ENCODE results near the gene SDCCAG8. TPM values are rescaled to one million over a fixed set of nuclear protein-coding genes. Genes with fewer than 3 reads are reported as not detected.
A peak's percentile ranks its signal among the peaks of the same experiment; 100 is the strongest.

The SDCCAG8 gene
- polyA plus RNA-seq, 1 experiment = 34.1 TPM

- CTCF ChIA-PET = interaction anchor here (0.6 to 1.4 kb wide), 5 partner anchors 11 to 1278 kb away, joined by 3 to 5 read pairs (median 3); no protein-coding TSS in a partner anchor
- POLR2A ChIA-PET = no interaction called here
- Histone ChIP-seq H3K27ac (ENCODE audit: low read depth, low read length) (peak overlapping the region; percentile 80), H3K27me3 (ENCODE audit: control insufficient read depth, insufficient read depth, low read length) (no peaks in the 10 kb centered on the region), H3K4me3 (ENCODE audit: low read depth, low read length) (no peak overlapping the region; the same call in 1 of the 2 replicates), H3K9me3 (ENCODE audit: control insufficient read depth, insufficient read depth, low read length) (no peaks in the 10 kb centered on the region)
- no peak for TF ChIP-seq CTCF (IDR thresholded peaks at IDR 0.05; ENCODE audit: low read depth, low read length)
- no peak for DNase-seq (ENCODE audit: low read depth, low spot score)
These were observed 165.3 kb downstream of the SDCCAG8 start for GRCh38 chr1:243420946-243421685.

- DNase-seq (ENCODE audit: low read depth, low spot score) = peak; percentile 58
- TF ChIP-seq CTCF (IDR thresholded peaks at IDR 0.05; ENCODE audit: low read depth, low read length) = no peak
- ChIA-PET POLR2A (no interaction called here), CTCF (interaction anchor here (0.6 to 1.4 kb wide), 5 partner anchors 10 to 1278 kb away, joined by 3 to 5 read pairs (median 3); no protein-coding TSS in a partner anchor)
- Histone ChIP-seq H3K4me3 (ENCODE audit: low read depth, low read length) (peak overlapping the region; percentile 8; the same call in 1 of the 2 replicates), H3K27ac (ENCODE audit: low read depth, low read length) (peak overlapping the region; percentile 80), H3K9me3 (ENCODE audit: control insufficient read depth, insufficient read depth, low read length) (no peaks in the 10 kb centered on the region), H3K27me3 (ENCODE audit: control insufficient read depth, insufficient read depth, low read length) (no peaks in the 10 kb centered on the region)
These were observed 165.9 kb downstream of the SDCCAG8 start for GRCh38 chr1:243421784-243422183.

GRCh38 chr1:243422362-243422761 is 166.5 kb downstream of the SDCCAG8 start:
- CTCF ChIA-PET = no interaction called here
- no peak for DNase-seq (ENCODE audit: low read depth, low spot score)

GRCh38 chr1:243428084-243428483 is 172.2 kb downstream of the SDCCAG8 start:
- no peaks in the 10 kb centered on the region; the same call in 1 of the 2 replicates for H3K9me3 ChIP-seq (ENCODE audit: control insufficient read depth, insufficient read depth, low read length)
- H3K4me3 ChIP-seq (ENCODE audit: low read depth, low read length) = no peak overlapping the region
- CTCF ChIA-PET = no interaction called here
- no peak overlapping the region for H3K27ac ChIP-seq (ENCODE audit: low read depth, low read length)
- POLR2A ChIA-PET = no interaction called here
- no peaks in the 10 kb centered on the region for H3K27me3 ChIP-seq (ENCODE audit: control insufficient read depth, insufficient read depth, low read length)
- no peak for TF ChIP-seq CTCF (IDR thresholded peaks at IDR 0.05; ENCODE audit: low read depth, low read length)
- no peak for DNase-seq (ENCODE audit: low read depth, low spot score)

More at GRCh38 chr1:243422362-243422761, 166.5 kb downstream of the SDCCAG8 start:
- Histone ChIP-seq H3K4me3 (ENCODE audit: low read depth, low read length) (no peak overlapping the region), H3K9me3 (ENCODE audit: control insufficient read depth, insufficient read depth, low read length) (no peaks in the 10 kb centered on the region), H3K27me3 (ENCODE audit: control insufficient read depth, insufficient read depth, low read length) (no peaks in the 10 kb centered on the region), H3K27ac (ENCODE audit: low read depth, low read length) (no peak overlapping the region)
- POLR2A ChIA-PET = no interaction called here
- TF ChIP-seq CTCF (IDR thresholded peaks at IDR 0.05; ENCODE audit: low read depth, low read length) = no peak

GRCh38 chr1:243428617-243429342 is 172.9 kb downstream of the SDCCAG8 start:
- Histone ChIP-seq H3K9me3 (ENCODE audit: control insufficient read depth, insufficient read depth, low read length) (no peaks in the 10 kb centered on the region; the same call in 1 of the 2 replicates), H3K27me3 (ENCODE audit: control insufficient read depth, insufficient read depth, low read length) (no peaks in the 10 kb centered on the region), H3K27ac (ENCODE audit: low read depth, low read length) (no peak overlapping the region), H3K4me3 (ENCODE audit: low read depth, low read length) (no peak overlapping the region)
- CTCF ChIA-PET = no interaction called here
- TF ChIP-seq CTCF (IDR thresholded peaks at IDR 0.05; ENCODE audit: low read depth, low read length) = no peak
- POLR2A ChIA-PET = no interaction called here
- DNase-seq (ENCODE audit: low read depth, low spot score) = no peak
